Measurements from ENCODE around the gene ZNF318.
A peak's percentile ranks its signal among the peaks of the same experiment; 100 is the strongest.

GRCh38 chr6:43367245-43367984 is 2.0 kb downstream of the ZNF318 start:
- TF ChIP-seq CTCF (IDR thresholded peaks at IDR 0.05 in 8 of 11, conservative IDR thresholded peaks at IDR 0.05 in 3 of 11) (no peak), POLR2A (IDR thresholded peaks at IDR 0.05) (no peak), POLR2AphosphoS5 (IDR thresholded peaks at IDR 0.05) (peak in 2 of 3 donors; percentile 27 to 75)

All from spleen (tissue), 7 donors.